ENCODE measurements around the gene LRP5. TPM values are rescaled to one million over a fixed set of nuclear protein-coding genes. Genes with fewer than 3 reads are reported as not detected.
A peak's percentile ranks its signal among the peaks of the same experiment; 100 is the strongest.

The LRP5 gene
- total and polyA plus RNA-seq, 9 of the 15 experiments (the other 6 are each of a cell fraction or from before 2014, with no cell fraction given): 0.48 to 44.2 (median 13.5) TPM

GRCh38 chr11:68287419-68287818 is 25.0 kb upstream of the LRP5 start (continued):
- TF ChIP-seq JUN (IDR thresholded peaks at IDR 0.05; ENCODE audit: borderline replicate concordance, low read depth, low read length): no peak
- no peak for TF ChIP-seq JUN (CRISPR knock-in tag; IDR thresholded peaks at IDR 0.05; ENCODE audit: borderline replicate concordance)
- no peak for TF ChIP-seq TRIM28 (IDR thresholded peaks at IDR 0.05)
- TF ChIP-seq ATF7 (IDR thresholded peaks at IDR 0.05): no peak
- no peak for TF ChIP-seq PHF20 (IDR thresholded peaks at IDR 0.05; ENCODE audit: partially characterized antibody)
- TF ChIP-seq, protein P1, sequence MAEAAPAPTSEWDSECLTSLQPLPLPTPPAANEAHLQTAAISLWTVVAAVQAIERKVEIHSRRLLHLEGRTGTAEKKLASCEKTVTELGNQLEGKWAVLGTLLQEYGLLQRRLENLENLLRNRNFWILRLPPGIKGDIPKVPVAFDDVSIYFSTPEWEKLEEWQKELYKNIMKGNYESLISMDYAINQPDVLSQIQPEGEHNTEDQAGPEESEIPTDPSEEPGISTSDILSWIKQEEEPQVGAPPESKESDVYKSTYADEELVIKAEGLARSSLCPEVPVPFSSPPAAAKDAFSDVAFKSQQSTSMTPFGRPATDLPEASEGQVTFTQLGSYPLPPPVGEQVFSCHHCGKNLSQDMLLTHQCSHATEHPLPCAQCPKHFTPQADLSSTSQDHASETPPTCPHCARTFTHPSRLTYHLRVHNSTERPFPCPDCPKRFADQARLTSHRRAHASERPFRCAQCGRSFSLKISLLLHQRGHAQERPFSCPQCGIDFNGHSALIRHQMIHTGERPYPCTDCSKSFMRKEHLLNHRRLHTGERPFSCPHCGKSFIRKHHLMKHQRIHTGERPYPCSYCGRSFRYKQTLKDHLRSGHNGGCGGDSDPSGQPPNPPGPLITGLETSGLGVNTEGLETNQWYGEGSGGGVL (CRISPR knock-in tag; IDR thresholded peaks at IDR 0.05): no peak
- TF ChIP-seq, protein P2, sequence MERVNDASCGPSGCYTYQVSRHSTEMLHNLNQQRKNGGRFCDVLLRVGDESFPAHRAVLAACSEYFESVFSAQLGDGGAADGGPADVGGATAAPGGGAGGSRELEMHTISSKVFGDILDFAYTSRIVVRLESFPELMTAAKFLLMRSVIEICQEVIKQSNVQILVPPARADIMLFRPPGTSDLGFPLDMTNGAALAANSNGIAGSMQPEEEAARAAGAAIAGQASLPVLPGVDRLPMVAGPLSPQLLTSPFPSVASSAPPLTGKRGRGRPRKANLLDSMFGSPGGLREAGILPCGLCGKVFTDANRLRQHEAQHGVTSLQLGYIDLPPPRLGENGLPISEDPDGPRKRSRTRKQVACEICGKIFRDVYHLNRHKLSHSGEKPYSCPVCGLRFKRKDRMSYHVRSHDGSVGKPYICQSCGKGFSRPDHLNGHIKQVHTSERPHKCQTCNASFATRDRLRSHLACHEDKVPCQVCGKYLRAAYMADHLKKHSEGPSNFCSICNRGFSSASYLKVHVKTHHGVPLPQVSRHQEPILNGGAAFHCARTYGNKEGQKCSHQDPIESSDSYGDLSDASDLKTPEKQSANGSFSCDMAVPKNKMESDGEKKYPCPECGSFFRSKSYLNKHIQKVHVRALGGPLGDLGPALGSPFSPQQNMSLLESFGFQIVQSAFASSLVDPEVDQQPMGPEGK (CRISPR knock-in tag; IDR thresholded peaks at IDR 0.05; ENCODE audit: borderline replicate concordance): no peak
- no peak for TF ChIP-seq ZNF134 (CRISPR knock-in tag; conservative IDR thresholded peaks at IDR 0.05)
- TF ChIP-seq PHF8 (IDR thresholded peaks at IDR 0.05; ENCODE audit: borderline replicate concordance, low read length): no peak
- no peak for TF ChIP-seq ZNF253 (CRISPR knock-in tag; conservative IDR thresholded peaks at IDR 0.05)
- peak; percentile 18; the same call in 1 of the 2 replicates for TF ChIP-seq SMARCA4 (IDR thresholded peaks at IDR 0.05)
- TF ChIP-seq NCOR1 (IDR thresholded peaks at IDR 0.05): peak; percentile 41
- TF ChIP-seq DIDO1 (tag; IDR thresholded peaks at IDR 0.05; ENCODE audit: low read depth): no peak
- TF ChIP-seq ARID1B (IDR thresholded peaks at IDR 0.05): peak; percentile 71
- TF ChIP-seq MLX (CRISPR knock-in tag; conservative IDR thresholded peaks at IDR 0.05): no peak
- TF ChIP-seq MAZ (CRISPR knock-in tag; conservative IDR thresholded peaks at IDR 0.05 in 1 of 2, IDR thresholded peaks at IDR 0.05 in 1 of 2): no peak
- no peak for TF ChIP-seq NR1H2 (CRISPR knock-in tag; IDR thresholded peaks at IDR 0.05)
- TF ChIP-seq HMG20B (CRISPR knock-in tag; IDR thresholded peaks at IDR 0.05): no peak
- TF ChIP-seq NBN (IDR thresholded peaks at IDR 0.05; ENCODE audit: low read depth): no peak
- no peak for TF ChIP-seq ZNF57 (CRISPR knock-in tag; IDR thresholded peaks at IDR 0.05)
- TF ChIP-seq SREBF1 (IDR thresholded peaks at IDR 0.05; ENCODE audit: borderline replicate concordance, low read depth, low read length): no peak
- no peak for TF ChIP-seq ZNF740 (CRISPR knock-in tag; IDR thresholded peaks at IDR 0.05)
- TF ChIP-seq ZNF740 (tag; IDR thresholded peaks at IDR 0.05): no peak
- no peak for TF ChIP-seq ZBTB7A (IDR thresholded peaks at IDR 0.05; ENCODE audit: borderline replicate concordance, control insufficient read depth, low read depth, low read length)
- TF ChIP-seq GATAD2A (IDR thresholded peaks at IDR 0.05): no peak
- TF ChIP-seq ZKSCAN1 (IDR thresholded peaks at IDR 0.05; ENCODE audit: low read depth, low read length): no peak
- no peak for TF ChIP-seq IFI16 (CRISPR knock-in tag; IDR thresholded peaks at IDR 0.05)

All from K562 (cell line).